MM.1S (cell line): ENCODE results near the gene CERS6.

Experiments used
- DNase-seq: peaks from one replicate; pipeline ENCODE4 v3.0.0-alpha.2; 2015
- H2AFZ ChIP-seq: fragments of 300-600 bp; sonication (generic); 2 replicates; pipeline ENCODE4 v1.6.0; 2016; ENCODE audit warnings: antibody characterized with exemption, low read length
- H3F3A ChIP-seq: fragments of 300-600 bp; sonication (generic); 2 replicates; pipeline ENCODE4 v1.6.1; 2016; ENCODE audit warnings: mild to moderate bottlenecking, antibody characterized with exemption, low read length, moderate library complexity, mixed read lengths; ENCODE audit not compliant: insufficient read depth
- H3K27ac ChIP-seq: fragments of 300-600 bp; sonication (generic); 2 replicates; pipeline ENCODE4 v1.5.1; 2016; ENCODE audit warnings: mild to moderate bottlenecking, low read length
- H3K27me3 ChIP-seq: fragments of 300-600 bp; sonication (generic); replicated peaks from 2 replicates; pipeline ENCODE4 v1.6.0; 2016; ENCODE audit warnings: low read length; ENCODE audit not compliant: insufficient read depth
- H3K36me3 ChIP-seq: fragments of 300-600 bp; sonication (generic); replicated peaks from 2 replicates; pipeline ENCODE4 v1.6.1; 2016; ENCODE audit warnings: mild to moderate bottlenecking, low read length, mixed read lengths; ENCODE audit not compliant: insufficient read depth
- H3K4me1 ChIP-seq: fragments of 300-600 bp; sonication (generic); 2 replicates; pipeline ENCODE4 v1.6.1; 2016; ENCODE audit warnings: low read length, mixed read lengths
- H3K4me2 ChIP-seq: fragments of 300-600 bp; sonication (generic); 2 replicates; pipeline ENCODE4 v1.6.0; 2016; ENCODE audit warnings: low read depth, low read length
- H3K4me3 ChIP-seq: fragments of 300-600 bp; sonication (generic); 2 replicates; pipeline ENCODE4 v1.5.1; 2016; ENCODE audit warnings: low read length, mixed read lengths
- H3K79me2 ChIP-seq: fragments of 300-600 bp; sonication (generic); 2 replicates; pipeline ENCODE4 v1.6.1; 2016; ENCODE audit warnings: mixed run types, low read length, mixed read lengths
- H3K9ac ChIP-seq: fragments of 300-600 bp; sonication (generic); 2 replicates; pipeline ENCODE4 v1.6.1; 2016; ENCODE audit warnings: low read length, mixed read lengths
- H3K9me2 ChIP-seq: fragments of 300-600 bp; sonication (generic); replicated peaks from 2 replicates; pipeline ENCODE4 v1.6.1; 2016; ENCODE audit warnings: mild to moderate bottlenecking, low read length, mixed read lengths; ENCODE audit not compliant: insufficient read depth
- H3K9me3 ChIP-seq: fragments of 300-600 bp; sonication (generic); replicated peaks from 2 replicates; pipeline ENCODE4 v1.6.1; 2016; ENCODE audit warnings: mild to moderate bottlenecking, low read length, mixed read lengths; ENCODE audit not compliant: insufficient read depth
- H4K20me1 ChIP-seq: fragments of 300-600 bp; sonication (generic); 2 replicates; pipeline ENCODE4 v1.6.1; 2016; ENCODE audit warnings: mild to moderate bottlenecking, low read length, moderate library complexity, mixed read lengths; ENCODE audit not compliant: insufficient read depth
- EZH2 ChIP-seq: fragments of 300-600 bp; sonication (generic); optimal IDR thresholded peaks from 2 replicates; pipeline ENCODE3; 2017; ENCODE audit warnings: low read depth, mild to moderate bottlenecking, antibody characterized with exemption, low read length, mixed read lengths
- EZH2phosphoT487 ChIP-seq: fragments of 300-600 bp; sonication (generic); IDR thresholded peaks from 2 replicates; pipeline ENCODE4 v1.6.1; 2018; ENCODE audit warnings: antibody characterized with exemption, low read length
- TF ChIP-seq, protein P1 (sequence below): fragments of 300-600 bp; sonication (generic); IDR thresholded peaks from 2 replicates; pipeline ENCODE4 v1.5.1; 2016; ENCODE audit warnings: antibody characterized with exemption, low read length, mixed read lengths

CERS6 gene

DNA sequence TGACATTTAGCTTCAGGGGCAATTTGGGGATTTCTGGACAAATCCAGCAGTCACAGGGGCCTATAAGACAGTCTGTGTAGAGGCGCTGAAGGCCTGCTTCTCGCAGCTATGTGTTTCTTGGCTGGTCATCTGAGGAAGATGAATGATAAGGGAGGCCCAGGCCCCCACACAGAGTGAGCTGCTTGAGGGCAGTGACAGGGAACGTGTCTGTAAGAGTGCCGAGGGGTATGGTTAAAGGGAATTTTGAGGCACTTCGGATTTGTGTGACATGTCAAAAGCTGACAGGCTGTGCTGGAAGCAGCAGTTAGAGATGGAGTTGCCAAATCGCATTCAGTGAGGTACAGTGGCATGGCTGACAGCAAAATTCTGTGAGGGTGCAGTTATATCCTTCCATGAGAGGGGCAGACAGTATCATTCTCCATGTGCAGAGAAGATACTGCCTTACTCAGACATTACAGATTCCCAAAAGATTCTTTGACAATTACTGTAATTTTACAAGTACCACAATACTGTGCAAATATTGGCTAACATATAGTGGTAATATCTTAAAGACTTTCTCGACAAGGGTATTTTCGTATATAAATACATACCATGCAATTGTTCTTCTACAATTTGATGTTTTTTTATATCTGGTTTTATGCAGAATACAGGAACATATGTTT, 74.0 kb downstream of the CERS6 start:
- H2AFZ ChIP-seq = no peak overlapping the region
- no peak overlapping the region for H3K4me3 ChIP-seq
- no peaks in the 10 kb centered on the region for H3K36me3 ChIP-seq
- no peaks in the 10 kb centered on the region for H3K9me3 ChIP-seq
- no peaks in the 10 kb centered on the region for H4K20me1 ChIP-seq
- no peaks in the 10 kb centered on the region for H3K4me1 ChIP-seq
- H3K9me2 ChIP-seq = no peaks in the 10 kb centered on the region
- no peak overlapping the region for H3K27ac ChIP-seq
- H3K27me3 ChIP-seq = no peaks in the 10 kb centered on the region
- no peaks in the 10 kb centered on the region for H3F3A ChIP-seq
- H3K9ac ChIP-seq = no peak overlapping the region
- TF ChIP-seq, protein P1, sequence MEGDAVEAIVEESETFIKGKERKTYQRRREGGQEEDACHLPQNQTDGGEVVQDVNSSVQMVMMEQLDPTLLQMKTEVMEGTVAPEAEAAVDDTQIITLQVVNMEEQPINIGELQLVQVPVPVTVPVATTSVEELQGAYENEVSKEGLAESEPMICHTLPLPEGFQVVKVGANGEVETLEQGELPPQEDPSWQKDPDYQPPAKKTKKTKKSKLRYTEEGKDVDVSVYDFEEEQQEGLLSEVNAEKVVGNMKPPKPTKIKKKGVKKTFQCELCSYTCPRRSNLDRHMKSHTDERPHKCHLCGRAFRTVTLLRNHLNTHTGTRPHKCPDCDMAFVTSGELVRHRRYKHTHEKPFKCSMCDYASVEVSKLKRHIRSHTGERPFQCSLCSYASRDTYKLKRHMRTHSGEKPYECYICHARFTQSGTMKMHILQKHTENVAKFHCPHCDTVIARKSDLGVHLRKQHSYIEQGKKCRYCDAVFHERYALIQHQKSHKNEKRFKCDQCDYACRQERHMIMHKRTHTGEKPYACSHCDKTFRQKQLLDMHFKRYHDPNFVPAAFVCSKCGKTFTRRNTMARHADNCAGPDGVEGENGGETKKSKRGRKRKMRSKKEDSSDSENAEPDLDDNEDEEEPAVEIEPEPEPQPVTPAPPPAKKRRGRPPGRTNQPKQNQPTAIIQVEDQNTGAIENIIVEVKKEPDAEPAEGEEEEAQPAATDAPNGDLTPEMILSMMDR = no peak
- TF ChIP-seq EZH2 = no peak
- no peak for TF ChIP-seq EZH2phosphoT487
- DNase-seq = no peak
- H3K79me2 ChIP-seq = peaks cover 86% of the 10 kb centered on the region
- no peak overlapping the region for H3K4me2 ChIP-seq

DNA sequence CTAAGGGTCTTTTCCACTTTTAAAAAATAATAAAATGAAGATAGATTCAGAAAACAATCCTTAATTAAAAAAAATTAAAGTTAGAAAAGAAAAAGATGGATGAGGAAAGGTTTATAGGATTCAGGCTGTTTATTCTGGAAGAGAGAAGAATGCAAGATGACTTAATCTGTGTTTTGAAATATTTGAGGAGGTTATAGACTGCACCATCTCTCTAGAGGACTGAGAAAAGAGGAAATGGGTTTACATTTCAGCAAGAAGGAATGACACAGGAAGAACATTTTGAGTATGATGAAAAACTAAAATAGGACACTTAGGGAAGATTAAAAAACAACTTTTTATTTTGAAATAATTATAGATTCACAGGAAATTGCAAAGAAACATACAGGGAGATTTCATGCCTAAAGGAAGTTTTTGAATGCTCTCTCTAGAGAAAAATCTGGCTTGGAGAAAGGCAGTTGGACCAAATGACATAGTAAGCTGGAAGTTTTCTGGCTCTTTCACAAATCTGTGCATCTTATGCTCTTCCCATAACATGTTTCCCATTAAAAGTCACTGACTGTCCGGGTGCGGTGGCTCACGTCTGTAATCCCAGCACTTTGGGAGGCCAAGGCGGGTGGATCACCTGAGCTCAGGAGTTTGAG, 75.0 kb downstream of the CERS6 start:
- Histone ChIP-seq H3K9ac (no peak overlapping the region), H3K79me2 (peaks cover 87% of the 10 kb centered on the region), H3K4me1 (no peaks in the 10 kb centered on the region), H3K36me3 (no peaks in the 10 kb centered on the region), H3K4me3 (no peak overlapping the region), H4K20me1 (no peaks in the 10 kb centered on the region), H2AFZ (no peak overlapping the region), H3K9me3 (no peaks in the 10 kb centered on the region), H3K27me3 (no peaks in the 10 kb centered on the region), H3K9me2 (no peaks in the 10 kb centered on the region), H3K4me2 (no peak overlapping the region), H3F3A (no peaks in the 10 kb centered on the region), H3K27ac (no peak overlapping the region)
- DNase-seq = no peak
- TF ChIP-seq, protein P1 = no peak
- TF ChIP-seq EZH2phosphoT487 = no peak
- no peak for TF ChIP-seq EZH2

DNA sequence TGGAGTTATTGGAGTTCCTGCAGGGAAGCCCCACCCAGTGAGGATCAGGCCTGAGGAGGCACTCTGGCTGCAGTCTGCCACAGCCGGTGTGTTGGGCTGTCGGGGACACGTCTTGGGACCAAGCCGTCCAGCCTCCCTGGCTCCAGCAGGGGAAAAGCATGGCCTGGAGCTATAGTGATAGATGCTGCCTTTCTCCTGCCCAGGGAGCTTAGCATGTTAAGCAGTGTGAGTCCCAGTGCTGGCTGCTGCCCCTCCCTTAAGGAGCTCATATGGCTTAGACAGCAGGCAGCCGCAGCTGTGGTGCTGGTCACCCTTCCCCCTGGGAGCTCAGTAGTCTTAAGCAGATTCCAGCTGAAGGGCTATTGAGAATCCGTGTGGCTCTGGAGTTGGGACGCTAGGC, 78.9 kb downstream of the CERS6 start:
- Histone ChIP-seq H3K27me3 (no peaks in the 10 kb centered on the region), H3K4me3 (no peak overlapping the region), H3K9ac (no peak overlapping the region), H3K4me2 (no peak overlapping the region), H2AFZ (no peak overlapping the region), H3K36me3 (no peaks in the 10 kb centered on the region; the same call in 1 of the 2 replicates), H4K20me1 (no peaks in the 10 kb centered on the region), H3F3A (no peaks in the 10 kb centered on the region), H3K9me2 (no peaks in the 10 kb centered on the region), H3K9me3 (0 out of 2 replicates have a peak, but pooled peaks cover 7% of the 10 kb centered on the region), H3K79me2 (peaks cover 78% of the 10 kb centered on the region), H3K4me1 (no peaks in the 10 kb centered on the region), H3K27ac (no peak overlapping the region)
- TF ChIP-seq, protein P1 = no peak
- no peak for TF ChIP-seq EZH2phosphoT487
- no peak for TF ChIP-seq EZH2
- DNase-seq = no peak
